Neural progenitor cell (in vitro differentiated cells): ENCODE measurements around the gene AOC1.

Source experiments
- CTCF ChIP-seq: fragments of 200-600 bp; sonication (generic); IDR thresholded peaks from 2 replicates; pipeline ENCODE4 v1.5.1; 2017; ENCODE audit warnings: antibody characterized with exemption, mild to moderate bottlenecking
- EZH2 ChIP-seq: fragments of 200-600 bp; sonication (generic); IDR thresholded peaks from 2 replicates; pipeline ENCODE4 v1.6.1; 2017; ENCODE audit warnings: antibody characterized with exemption, mild to moderate bottlenecking, moderate library complexity
- EZH2phosphoT487 ChIP-seq: fragments of 200-600 bp; sonication (generic); IDR thresholded peaks from 2 replicates; pipeline ENCODE4 v1.6.1; 2017; ENCODE audit warnings: antibody characterized with exemption

- TF ChIP-seq CTCF (no peak), EZH2 (no peak), EZH2phosphoT487 (no peak)
Observed at GRCh38 chr7:150871601-150872000, 19.3 kb downstream of the AOC1 start.
